Testis (tissue), 3 donors: ENCODE measurements around the gene FAM131C. TPM values are rescaled to one million over a fixed set of nuclear protein-coding genes. Genes with fewer than 3 reads are reported as not detected.

Experiments used
- DNase-seq: peaks from one replicate; pipeline ENCODE4 v3.0.0-alpha.2; 2019
- H3K27ac ChIP-seq, 2 donors: fragments of 200-600 bp; sonication (generic); one replicate each; pipeline ENCODE4 v1.5.1; 2019
- H3K27me3 ChIP-seq: fragments of 200-600 bp; sonication (generic); one replicate; pipeline ENCODE4 v1.5.1; 2019
- H3K36me3 ChIP-seq: fragments of 200-600 bp; sonication (generic); one replicate; pipeline ENCODE4 v1.5.1; 2017; ENCODE audit warnings: low read depth; ENCODE audit errors: missing control alignments
- H3K4me1 ChIP-seq: fragments of 200-600 bp; sonication (generic); one replicate; pipeline ENCODE4 v1.5.1; 2019
- H3K4me3 ChIP-seq, 2 donors: fragments of 200-600 bp; sonication (generic); one replicate each; pipeline ENCODE4 v1.5.1; 2017 to 2019
- H3K9me3 ChIP-seq: fragments of 200-600 bp; sonication (generic); one replicate; pipeline ENCODE4 v1.5.1; 2017
- POLR2A ChIP-seq: fragments of 450-650 bp; IDR thresholded peaks from one replicate; pipeline ENCODE4 v1.6.1; 2017; ENCODE audit warnings: antibody characterized with exemption, mild to moderate bottlenecking, moderate library complexity
- WGBS, 2 donors: methylation state at CpG; one replicate each; pipeline ENCODE4 v1.1.5; 2018; 5-methylcytosine and 5-hydroxymethylcytosine counted together
- intact Hi-C: fragments of 100-400 bp; cut with DNase I; formaldehyde crosslinking; loops from one replicate; pipeline ENCODE4 v1.15.1; 2023; ENCODE audit warnings: low total_unique reads
- polyA plus RNA-seq: library from polyadenylated mRNA; stranded (reverse); fragments of 350-450 nt; fragmentation: Illumina TruSeq; extraction: RNeasy Lipid Tissue Mini Kit (QIAGEN cat#74804); gene quantifications from one replicate; pipeline ENCODE4 v1.2.3, GENCODE V29; 2014; ENCODE audit warnings: low read depth, low replicate concordance; ENCODE audit not compliant: insufficient read depth
- total RNA-seq, 2 donors: library from RNA; depleted of rRNA; stranded (reverse); fragments of >200 nt; gene quantifications; one replicate each; pipeline ENCODE4 v1.2.3, GENCODE V29; 2016
- TF ChIP-seq, protein P1 (sequence below), 3 experiments: fragments of 450-650 bp in 2 of 3; fragments of 200-600 bp in 1 of 3; sonication (generic) in 1 of 3; IDR thresholded peaks; one replicate each; pipeline ENCODE4 v1.5.1; 2016 to 2019; ENCODE audit warnings: antibody characterized with exemption in 3 of 3, mild to moderate bottlenecking in 2 of 3, moderate library complexity in 1 of 3

The FAM131C gene
- total and polyA plus RNA-seq, 3 donors from 2014 or later = 0.42 to 1.2 (median 0.87) TPM

GRCh38 chr1:16017461-16018303, 55.8 kb downstream of the FAM131C start, which contains the start of gene HSPB7:
TSS of gene HSPB7 (minus strand) at chr1:16018043. CDS start at chr1:16017963, 80 bp downstream.
- 32 to 56% methylated on average over 17 to 37 of the region's 37 CpGs for WGBS, 2 donors
- intact Hi-C loops = no loop called here
- no peaks in the 10 kb centered on the region for H3K36me3 ChIP-seq
- peak within 1 kb of the TSS; percentile 84 to 88 for H3K27ac ChIP-seq
- TF ChIP-seq POLR2A = no peak
- TF ChIP-seq, protein P1, sequence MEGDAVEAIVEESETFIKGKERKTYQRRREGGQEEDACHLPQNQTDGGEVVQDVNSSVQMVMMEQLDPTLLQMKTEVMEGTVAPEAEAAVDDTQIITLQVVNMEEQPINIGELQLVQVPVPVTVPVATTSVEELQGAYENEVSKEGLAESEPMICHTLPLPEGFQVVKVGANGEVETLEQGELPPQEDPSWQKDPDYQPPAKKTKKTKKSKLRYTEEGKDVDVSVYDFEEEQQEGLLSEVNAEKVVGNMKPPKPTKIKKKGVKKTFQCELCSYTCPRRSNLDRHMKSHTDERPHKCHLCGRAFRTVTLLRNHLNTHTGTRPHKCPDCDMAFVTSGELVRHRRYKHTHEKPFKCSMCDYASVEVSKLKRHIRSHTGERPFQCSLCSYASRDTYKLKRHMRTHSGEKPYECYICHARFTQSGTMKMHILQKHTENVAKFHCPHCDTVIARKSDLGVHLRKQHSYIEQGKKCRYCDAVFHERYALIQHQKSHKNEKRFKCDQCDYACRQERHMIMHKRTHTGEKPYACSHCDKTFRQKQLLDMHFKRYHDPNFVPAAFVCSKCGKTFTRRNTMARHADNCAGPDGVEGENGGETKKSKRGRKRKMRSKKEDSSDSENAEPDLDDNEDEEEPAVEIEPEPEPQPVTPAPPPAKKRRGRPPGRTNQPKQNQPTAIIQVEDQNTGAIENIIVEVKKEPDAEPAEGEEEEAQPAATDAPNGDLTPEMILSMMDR (IDR thresholded peaks at IDR 0.05) = no peak
- H3K4me3 ChIP-seq = peak within 1 kb of the TSS in 1 of 2 donors; percentile 20
- peaks cover 68% of the 10 kb centered on the region for H3K4me1 ChIP-seq
- peak; percentile 87 for DNase-seq
- no peaks in the 10 kb centered on the region for H3K9me3 ChIP-seq
- H3K27me3 ChIP-seq = no peaks in the 10 kb centered on the region

DNA sequence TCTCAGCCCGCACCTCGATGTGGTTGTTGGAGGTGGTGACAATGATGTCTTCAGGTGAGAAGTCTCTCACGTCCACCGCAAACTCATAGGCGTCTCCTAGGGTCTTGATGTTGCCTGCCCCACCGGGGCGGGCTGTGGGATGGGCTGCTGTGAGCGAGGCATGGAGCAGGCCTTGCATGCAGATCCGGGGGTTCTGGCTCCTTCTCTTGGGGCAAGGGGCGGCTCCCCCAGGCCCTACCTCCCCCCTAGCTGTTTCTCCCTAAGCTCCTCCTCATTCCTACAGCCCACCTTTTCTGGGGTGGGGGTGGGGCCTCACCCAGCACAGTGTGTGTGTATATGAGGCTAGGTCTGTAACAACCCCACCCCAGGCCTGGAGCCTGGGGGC, 56.4 kb downstream of the FAM131C start:
- WGBS, 2 donors = 82 to 83% methylated on average over 10 of the region's 10 CpGs
- Histone ChIP-seq H3K27me3 (no peaks in the 10 kb centered on the region), H3K4me1 (peaks cover 74% of the 10 kb centered on the region), H3K36me3 (no peaks in the 10 kb centered on the region), H3K27ac (peak overlapping the region; percentile 84 to 88), H3K9me3 (no peaks in the 10 kb centered on the region), H3K4me3 (peak overlapping the region in 1 of 2 donors; percentile 20)
- DNase-seq = no peak
- intact Hi-C loops = no loop called here
- TF ChIP-seq, protein P1 (IDR thresholded peaks at IDR 0.05) = no peak
- TF ChIP-seq POLR2A = no peak

GRCh38 chr1:16015960-16016901, 57.2 kb downstream of the FAM131C start:
- intact Hi-C loops = no loop called here
- Histone ChIP-seq H3K9me3 (no peaks in the 10 kb centered on the region), H3K4me1 (peaks cover 74% of the 10 kb centered on the region), H3K4me3 (no peak overlapping the region), H3K27me3 (no peaks in the 10 kb centered on the region), H3K27ac (peak overlapping the region; percentile 84 to 88), H3K36me3 (no peaks in the 10 kb centered on the region)
- TF ChIP-seq, protein P1 (IDR thresholded peaks at IDR 0.05) = no peak
- TF ChIP-seq POLR2A = no peak
- DNase-seq = no peak
- WGBS, 2 donors = 60 to 63% methylated on average over 12 to 23 of the region's 23 CpGs

DNA sequence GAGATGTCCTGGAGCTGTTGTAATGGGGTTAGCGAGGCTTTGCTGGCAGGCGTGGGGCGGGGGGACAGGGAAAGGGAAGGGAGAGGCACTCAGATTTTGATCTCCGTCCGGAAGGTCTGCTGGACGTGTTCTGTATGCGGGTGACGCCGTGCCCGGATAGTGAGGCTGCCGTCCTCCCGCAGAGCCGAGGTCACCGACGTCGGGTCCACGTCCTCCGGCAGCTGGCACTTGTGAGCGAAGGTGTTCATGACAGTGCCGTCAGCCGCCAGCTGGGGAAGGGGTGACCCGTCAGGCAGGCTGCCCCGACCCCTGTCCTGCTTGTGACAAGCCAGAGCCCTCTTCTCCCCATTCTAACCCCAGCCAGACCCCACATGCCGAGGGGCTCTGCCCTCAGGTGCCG, 58.0 kb downstream of the FAM131C start:
- peaks cover 74% of the 10 kb centered on the region for H3K4me1 ChIP-seq
- intact Hi-C loops = no loop called here
- WGBS, 2 donors = 92 to 94% methylated on average over 18 to 25 of the region's 25 CpGs
- no peak for DNase-seq
- no peaks in the 10 kb centered on the region for H3K36me3 ChIP-seq
- no peaks in the 10 kb centered on the region for H3K27me3 ChIP-seq
- H3K27ac ChIP-seq = peak overlapping the region; percentile 68 to 88
- no peak for TF ChIP-seq POLR2A
- TF ChIP-seq, protein P1 (IDR thresholded peaks at IDR 0.05) = no peak
- H3K9me3 ChIP-seq = no peaks in the 10 kb centered on the region
- no peak overlapping the region for H3K4me3 ChIP-seq
